Fibroblast of the aortic adventitia (primary cell): Measurements from ENCODE around the gene SIGLEC15. TPM values are rescaled to one million over a fixed set of nuclear protein-coding genes. Genes with fewer than 3 reads are reported as not detected.
"Not testable (repeated sequence)": the region's sequence is repeated elsewhere in the genome, so short reads cannot be mapped to it uniquely, and the experiment has no call there.

Experiments used
- DNase-seq: peaks from one replicate; pipeline ENCODE4 v3.0.0-alpha.2; 2010; ENCODE audit warnings: low read depth
- H3K4me3 ChIP-seq: 2 replicates; pipeline ENCODE4 v1.5.1; 2011; ENCODE audit warnings: low read depth, mild to moderate bottlenecking, control low read depth, low read length, moderate library complexity
- CTCF ChIP-seq: IDR thresholded peaks from 2 replicates; pipeline ENCODE4 v1.5.1; 2011; ENCODE audit warnings: mild to moderate bottlenecking, low read length, control low read depth, inconsistent platforms; ENCODE audit not compliant: insufficient read depth
- total RNA-seq: library from RNA; depleted of rRNA; stranded (reverse); fragments of >200 nt; gene quantifications from 2 replicates; pipeline ENCODE4 v1.2.3, GENCODE V29; 2012; ENCODE audit warnings: low replicate concordance

The SIGLEC15 gene
- total RNA-seq, 1 donor = 8.4 TPM

GRCh38 chr18:45820106-45820745 lies 5.2 kb upstream of the SIGLEC15 start:
- H3K4me3 ChIP-seq = no peak overlapping the region
- TF ChIP-seq CTCF = no peak
- no peak for DNase-seq

- no peak overlapping the region for H3K4me3 ChIP-seq
- DNase-seq = no peak
- no peak for TF ChIP-seq CTCF
Measured at GRCh38 chr18:45821026-45821425, 4.4 kb upstream of the SIGLEC15 start.

- no peak for DNase-seq
- TF ChIP-seq CTCF = no peak
- H3K4me3 ChIP-seq = no peak overlapping the region
Measured at GRCh38 chr18:45821711-45822110, 3.8 kb upstream of the SIGLEC15 start.

- DNase-seq = no peak
- no peak overlapping the region for H3K4me3 ChIP-seq
- no peak for TF ChIP-seq CTCF
Measured at GRCh38 chr18:45826084-45826483, 609 bp downstream of the SIGLEC15 start.

- not testable (repeated sequence) for H3K4me3 ChIP-seq
Measured at GRCh38 chr18:45826716-45827115, 1.2 kb downstream of the SIGLEC15 start.

GRCh38 chr18:45828917-45829811 lies 3.7 kb downstream of the SIGLEC15 start:
- peak; percentile 52 for DNase-seq
- TF ChIP-seq CTCF = no peak
- no peak overlapping the region for H3K4me3 ChIP-seq

More at GRCh38 chr18:45826716-45827115, 1.2 kb downstream of the SIGLEC15 start:
- DNase-seq = not testable (repeated sequence)

GRCh38 chr18:45829855-45830254 lies 4.4 kb downstream of the SIGLEC15 start:
- H3K4me3 ChIP-seq = no peak overlapping the region
- TF ChIP-seq CTCF = no peak
- peak; percentile 45 for DNase-seq
